H54 (cell line): Measurements from ENCODE around the gene SELENON.
A peak's percentile ranks its signal among the peaks of the same experiment; 100 is the strongest.

Source experiments
- DNase-seq: peaks from one replicate; pipeline ENCODE4 v3.0.0; 2011; ENCODE audit warnings: low spot score, mixed read lengths; ENCODE audit not compliant: insufficient read length
- FAIRE-seq: peaks from 3 replicates; lab custom pipeline; 2011; peaks lifted over from hg19 to GRCh38; lab: Jason Lieb, UNC
- POLR2A ChIP-seq: IDR thresholded peaks from 2 replicates; pipeline ENCODE4 v1.6.1; 2011; ENCODE audit warnings: low read depth, mild to moderate bottlenecking, low read length

The SELENON gene

GRCh38 chr1:25858494-25858893, 58.5 kb downstream of the SELENON start:
- no peak for TF ChIP-seq POLR2A
- no peak for DNase-seq
- no peak for FAIRE-seq

- FAIRE-seq, result peak; percentile 20
- peak; percentile 77 for TF ChIP-seq POLR2A
Observed at GRCh38 chr1:25858906-25859789, 59.2 kb downstream of the SELENON start, which contains the start of gene AUNIP. Gene AUNIP (minus strand): TSS chr1:25859457. CDS start chr1:25859357, 100 bp downstream.

GRCh38 chr1:25861316-25862286, 61.6 kb downstream of the SELENON start:
- no peak for DNase-seq
- FAIRE-seq, result no peak
- no peak for TF ChIP-seq POLR2A

More at GRCh38 chr1:25858906-25859789, 59.2 kb downstream of the SELENON start, which contains the start of gene AUNIP:
- DNase-seq, result peak; percentile 74

GRCh38 chr1:25862785-25863485, 62.9 kb downstream of the SELENON start:
- DNase-seq (no peak), FAIRE-seq (no peak)
- TF ChIP-seq POLR2A, result no peak

- TF ChIP-seq POLR2A, result no peak
- FAIRE-seq (no peak), DNase-seq (no peak)
Observed at GRCh38 chr1:25863486-25864262, 63.7 kb downstream of the SELENON start.

GRCh38 chr1:25864434-25864833, 64.4 kb downstream of the SELENON start:
- no peak for FAIRE-seq
- no peak for TF ChIP-seq POLR2A
- no peak for DNase-seq

- DNase-seq (no peak), FAIRE-seq (no peak)
- no peak for TF ChIP-seq POLR2A
Observed at GRCh38 chr1:25866288-25866687, 66.3 kb downstream of the SELENON start.

GRCh38 chr1:25867210-25867991, 67.4 kb downstream of the SELENON start:
- FAIRE-seq (no peak), DNase-seq (no peak)
- no peak for TF ChIP-seq POLR2A
